ENCODE data around the gene PSMB10. TPM values are rescaled to one million over a fixed set of nuclear protein-coding genes. Genes with fewer than 3 reads are reported as not detected.

Gene PSMB10
- total and polyA plus RNA-seq, 2 of the 8 experiments (the other 6 are each of a cell fraction or from before 2014, with no cell fraction given): 32.1 to 61.9 TPM

- no peak within 1 kb of the TSS for H2BK120ac ChIP-seq (replicated peaks; ENCODE audit: low read depth, low read length)
- H3K27ac ChIP-seq (ENCODE audit: low read depth, low read length): no peak within 1 kb of the TSS
- H4K5ac ChIP-seq (ENCODE audit: insufficient read length, low read depth, low read length): peak within 1 kb of the TSS; percentile 5
- H3K9ac ChIP-seq (replicated peaks in 1 of 4; ENCODE audit: extremely low read depth in 1 of 4, low read depth in 3 of 4, low read length in 3 of 4): peak within 1 kb of the TSS in 1 of 4 experiments; percentile 26; a peak in 2 of 7 replicates
- peak within 1 kb of the TSS; percentile 71 for H4K8ac ChIP-seq (ENCODE audit: extremely low read depth, insufficient read depth, low read length)
- ChIA-PET POLR2A (ENCODE audit: partially characterized antibody) (interaction anchor here (1.3 to 1.4 kb wide), 2 partner anchors 19 to 43 kb away, joined by 3 to 6 read pairs; partner anchors contain the start of genes DDX28, DPEP2 and DUS2), CTCF (ENCODE audit: partially characterized antibody) (interaction anchor here (1.0 to 4.0 kb wide), 15 partner anchors 9 to 238 kb away, joined by 3 to 33 read pairs (median 7); partner anchors contain the start of gene DPEP2)
- peaks cover 0 to 4% (median 0%) of the 10 kb centered on the region in 4 experiments; a peak in 3 of 7 replicates for H3K4me1 ChIP-seq (replicated peaks in 1 of 4; ENCODE audit: control insufficient read depth in 3 of 4, insufficient read depth in 4 of 4, low read length in 3 of 4)
- H3K79me1 ChIP-seq (ENCODE audit: low read depth, low read length): no peaks in the 10 kb centered on the region
- H3K4me3 ChIP-seq (ENCODE audit: extremely low read depth in 1 of 4, insufficient read depth in 2 of 4, low read depth in 3 of 4, low read length in 4 of 4): peak within 1 kb of the TSS in 2 of 4 experiments; percentile 3 to 46; a peak in 2 of 8 replicates
- no peaks in the 10 kb centered on the region; a peak in 1 of 4 replicates for H3K9me3 ChIP-seq (ENCODE audit: insufficient read depth in 2 of 2, low read depth in 1 of 2, low read length in 1 of 2)
- no peak within 1 kb of the TSS for H2BK12ac ChIP-seq (ENCODE audit: low read depth, low read length)
- H2AK5ac ChIP-seq (ENCODE audit: low read depth, low read length): no peak within 1 kb of the TSS
- H2BK15ac ChIP-seq (ENCODE audit: low read length): no peak within 1 kb of the TSS; the same call in none of the 2 replicates
- no peak within 1 kb of the TSS for H2BK5ac ChIP-seq (ENCODE audit: low read depth, low read length)
- DNase-seq (ENCODE audit: low read depth in 1 of 2, low spot score in 2 of 2) (peak in 1 of 2 experiments; percentile 89), FAIRE-seq (no peak)
- no peak within 1 kb of the TSS for H2BK20ac ChIP-seq (ENCODE audit: low read length)
- H3K56ac ChIP-seq (replicated peaks; ENCODE audit: insufficient read length, low read depth, low read length): no peak within 1 kb of the TSS
- no peak within 1 kb of the TSS for H3K23ac ChIP-seq (ENCODE audit: insufficient read length)
- H3K4ac ChIP-seq (replicated peaks; ENCODE audit: insufficient read length, low read depth, low read length): no peak within 1 kb of the TSS
- H3K4me2 ChIP-seq (ENCODE audit: insufficient read depth in 1 of 2, low read depth in 2 of 2, low read length in 2 of 2): peak within 1 kb of the TSS; percentile 11 to 46; a peak in 3 of 4 replicates
- no peaks in the 10 kb centered on the region for H3K79me2 ChIP-seq (ENCODE audit: control insufficient read depth in 1 of 2, insufficient read depth in 2 of 2, low read length in 2 of 2)
- no peaks in the 10 kb centered on the region for H4K20me1 ChIP-seq (replicated peaks in 1 of 2; ENCODE audit: control insufficient read depth in 1 of 2, insufficient read depth in 2 of 2, low read length in 2 of 2)
- no peak within 1 kb of the TSS for H4K91ac ChIP-seq (replicated peaks; ENCODE audit: insufficient read length, low read length)
- H3K23me2 ChIP-seq (ENCODE audit: low read depth, low read length): no peaks in the 10 kb centered on the region
- peaks cover 0 to 2% (median 0%) of the 10 kb centered on the region in 4 experiments; a peak in 2 of 7 replicates for H3K27me3 ChIP-seq (replicated peaks in 1 of 4; ENCODE audit: control insufficient read depth in 3 of 4, extremely low read depth in 1 of 4, insufficient read depth in 3 of 4, low read length in 3 of 4)
- WGBS, 2 experiments (ENCODE audit: extremely low coverage in 1 of 2, insufficient coverage in 1 of 2, insufficient read length in 1 of 2, insufficient replicate concordance in 2 of 2, low coverage in 1 of 2, low lambda C conversion rate in 2 of 2, missing lambda C conversion rate in 1 of 2): 60% methylated on average over 60 of the region's 62 CpGs; no CpG with 5 or more reads in 1 of the 2 experiments
- no peak within 1 kb of the TSS for H3K14ac ChIP-seq (ENCODE audit: insufficient read length)
- no peak within 1 kb of the TSS; the same call in 1 of the 2 replicates for H2AFZ ChIP-seq (ENCODE audit: low read length)
- no peaks in the 10 kb centered on the region; a peak in 1 of 8 replicates for H3K36me3 ChIP-seq (ENCODE audit: control insufficient read depth in 2 of 4, insufficient read depth in 4 of 4, low read length in 3 of 4)
- no peak within 1 kb of the TSS; the same call in 1 of the 2 replicates for H3K18ac ChIP-seq (ENCODE audit: extremely low read depth, low read length)
- TF ChIP-seq TAF1 (IDR thresholded peaks at IDR 0.05; ENCODE audit: low read depth, low read length): no peak
- peak; percentile 30 to 84; a peak in 1 of 4 replicates for TF ChIP-seq HDAC2 (IDR thresholded peaks at IDR 0.05; ENCODE audit: borderline replicate concordance in 1 of 2, low read depth in 2 of 2, low read length in 2 of 2)
- TF ChIP-seq SP1 (IDR thresholded peaks at IDR 0.05; ENCODE audit: low read depth, low read length): no peak
- TF ChIP-seq ZNF274 (IDR thresholded peaks at IDR 0.05; ENCODE audit: borderline replicate concordance, extremely low read depth, low read length): no peak
- TF ChIP-seq HDAC6 (IDR thresholded peaks at IDR 0.05; ENCODE audit: low read depth, low read length): no peak
- no peak for TF ChIP-seq BRCA1 (IDR thresholded peaks at IDR 0.05; ENCODE audit: low read depth, low read length)
Measured at GRCh38 chr16:67979955-67980678, 43.5 kb upstream of the PSMB10 start, which contains the start of gene DPEP3. Gene DPEP3 (minus strand): TSS chr16:67980499. CDS start chr16:67980380, 119 bp downstream.

Data from H1 (cell line).